Transverse colon (tissue), 4 donors: ENCODE data around the gene INCENP. TPM values are rescaled to one million over a fixed set of nuclear protein-coding genes. Genes with fewer than 3 reads are reported as not detected.

ENCODE experiments used
- DNase-seq: peaks from one replicate; pipeline ENCODE4 v3.0.0-alpha.2; 2019
- H3K27ac ChIP-seq, 4 donors: fragments of 200-600 bp; sonication (generic); 2 replicates each; pipeline ENCODE4 v1.5.1; 2016 to 2018; ENCODE audit warnings: inconsistent platforms in 4 of 4
- H3K27me3 ChIP-seq: fragments of 200-600 bp; sonication (generic); 2 replicates; pipeline ENCODE4 v1.5.1; 2017; ENCODE audit warnings: inconsistent platforms
- H3K36me3 ChIP-seq, 4 donors: fragments of 200-600 bp; sonication (generic); 2 replicates each; pipeline ENCODE4 v1.5.1; 2017 to 2019; ENCODE audit warnings: inconsistent platforms in 4 of 4
- H3K4me1 ChIP-seq, 4 donors: fragments of 200-600 bp; sonication (generic); 2 replicates each; pipeline ENCODE4 v1.5.1; 2017 to 2020; ENCODE audit warnings: inconsistent platforms in 4 of 4
- H3K4me3 ChIP-seq, 4 donors: fragments of 200-600 bp; sonication (generic); 1 replicate in 1 of 4; 2 replicates in 3 of 4; pipeline versions ENCODE4 v1.5.1 to v1.6.1; 2017 to 2019; ENCODE audit warnings: inconsistent platforms in 4 of 4
- H3K9me3 ChIP-seq, 2 donors: fragments of 200-600 bp; sonication (generic); 2 replicates each; pipeline ENCODE4 v1.5.1; 2017 to 2019; ENCODE audit warnings: inconsistent platforms in 2 of 2
- EP300 ChIP-seq: sonication (generic); formaldehyde crosslinking; IDR thresholded peaks from one replicate; pipeline ENCODE4 v1.6.1; 2017; ENCODE audit warnings: antibody characterized with exemption, low read depth
- POLR2A ChIP-seq: fragments of 450-650 bp; IDR thresholded peaks from one replicate; pipeline ENCODE4 v1.6.1; 2016; ENCODE audit warnings: antibody characterized with exemption, mild to moderate bottlenecking, moderate library complexity
- POLR2AphosphoS5 ChIP-seq, 3 donors: sonication (generic); formaldehyde crosslinking; IDR thresholded peaks; one replicate each; pipeline ENCODE4 v1.6.1; 2016; ENCODE audit warnings: antibody characterized with exemption in 3 of 3
- WGBS, 2 donors: methylation state at CpG; one replicate each; pipeline ENCODE4 v1.1.5; 2018; ENCODE audit warnings: low coverage in 1 of 2; 5-methylcytosine and 5-hydroxymethylcytosine counted together
- in situ Hi-C, 4 donors: fragments of 200-750 bp; cut with MboI; loops; one replicate each; pipeline versions ENCODE4 v1.15.0 to v1.15.1; 2017; ENCODE audit warnings: low sequenced_read_pairs in 3 of 4, low pct_ligation_motif_present in 1 of 4, low pct_unique_long_range_greater_than_20kb in 1 of 4
- intact Hi-C: fragments of 100-400 bp; cut with DNase I; formaldehyde crosslinking; loops from one replicate; pipeline ENCODE4 v1.15.1; 2023; ENCODE audit warnings: low total_unique reads
- total RNA-seq, 4 donors: library from RNA; depleted of rRNA; stranded (reverse); fragments of >200 nt; gene quantifications; one replicate each; pipeline ENCODE4 v1.1.0, GENCODE V29; 2016
- TF ChIP-seq, protein P1 (sequence below), 5 experiments: fragments of 200-600 bp in 3 of 5; fragments of 450-650 bp in 2 of 5; sonication (generic) in 3 of 5; IDR thresholded peaks; 1 replicate in 2 of 5; 2 replicates in 3 of 5; pipeline ENCODE4 v1.5.1; 2016 to 2017; ENCODE audit warnings: antibody characterized with exemption in 5 of 5, inconsistent platforms in 3 of 5, mild to moderate bottlenecking in 2 of 5, moderate library complexity in 1 of 5

INCENP gene
- total RNA-seq, result 10 to 100 TPM; 10.5 to 38.9 (median 26.1) TPM

DNA sequence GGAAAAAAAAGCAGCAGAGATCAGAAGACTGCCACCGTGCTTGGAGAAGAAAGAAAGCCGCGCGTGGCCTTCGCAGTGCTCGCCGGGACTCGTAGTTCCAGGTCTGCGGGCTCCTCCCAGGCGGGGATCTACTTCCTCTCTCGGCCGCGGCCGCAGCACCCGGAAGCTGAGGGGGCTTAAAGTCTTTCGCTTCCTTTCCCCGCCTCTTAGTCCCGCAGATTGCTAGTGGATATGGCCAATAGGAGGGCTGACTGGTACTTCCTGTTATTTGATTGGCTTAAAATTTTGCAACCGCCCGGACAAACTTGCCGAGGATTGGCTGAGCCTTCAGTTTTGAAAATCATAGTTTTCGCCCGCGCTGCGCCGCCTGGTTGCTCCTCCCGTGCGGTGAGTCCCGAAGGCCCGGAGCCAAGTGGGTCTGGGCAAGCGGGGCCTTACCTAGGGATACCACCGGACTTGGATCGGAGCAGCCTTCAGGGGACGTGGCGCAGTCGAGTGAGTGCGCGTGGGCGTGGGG, at the start of gene INCENP:
TSS of gene INCENP (plus strand) at position 343 of the 517 bp plus-strand sequence. CDS start 4,151 bp downstream, outside the sequence.
- Histone ChIP-seq H3K9me3 (no peaks in the 10 kb centered on the region), H3K27ac (peak within 1 kb of the TSS; percentile 69 to 82 (median 77)), H3K36me3 (no peaks in the 10 kb centered on the region), H3K4me3 (peak within 1 kb of the TSS; percentile 72 to 95 (median 83)), H3K4me1 (peaks cover 7 to 16% (median 14%) of the 10 kb centered on the region in 4 donors), H3K27me3 (no peaks in the 10 kb centered on the region)
- in situ Hi-C loops, result loop anchor here in 2 of 4 donors (25.0 kb wide), 1 partner anchor 336 kb away; the partner anchor contains the start of genes FEN1 (in 2 of the 2) and TMEM258 (in 2 of the 2)
- intact Hi-C loops, result no loop called here
- peak; percentile 96 for DNase-seq
- TF ChIP-seq POLR2AphosphoS5 (IDR thresholded peaks at IDR 0.05), result peak; percentile 37 to 58 (median 38)
- no peak for TF ChIP-seq EP300
- TF ChIP-seq POLR2A, result peak; percentile 32
- 0% methylated on average over 15 to 39 of the region's 39 CpGs for WGBS, 2 donors

GRCh38 chr11:62075438-62075837, 48.4 kb upstream of the INCENP start:
- Histone ChIP-seq H3K9me3 (no peaks in the 10 kb centered on the region), H3K27me3 (no peaks in the 10 kb centered on the region), H3K4me1 (no peaks in the 10 kb centered on the region), H3K27ac (no peak overlapping the region), H3K36me3 (no peaks in the 10 kb centered on the region), H3K4me3 (no peak overlapping the region)
- intact Hi-C loops, result no loop called here
- in situ Hi-C loops, result loop anchor here in 1 of 4 donors (25.0 kb wide), 1 partner anchor 188 kb away; the partner anchor contains the start of gene FADS3
- TF ChIP-seq, protein P1, sequence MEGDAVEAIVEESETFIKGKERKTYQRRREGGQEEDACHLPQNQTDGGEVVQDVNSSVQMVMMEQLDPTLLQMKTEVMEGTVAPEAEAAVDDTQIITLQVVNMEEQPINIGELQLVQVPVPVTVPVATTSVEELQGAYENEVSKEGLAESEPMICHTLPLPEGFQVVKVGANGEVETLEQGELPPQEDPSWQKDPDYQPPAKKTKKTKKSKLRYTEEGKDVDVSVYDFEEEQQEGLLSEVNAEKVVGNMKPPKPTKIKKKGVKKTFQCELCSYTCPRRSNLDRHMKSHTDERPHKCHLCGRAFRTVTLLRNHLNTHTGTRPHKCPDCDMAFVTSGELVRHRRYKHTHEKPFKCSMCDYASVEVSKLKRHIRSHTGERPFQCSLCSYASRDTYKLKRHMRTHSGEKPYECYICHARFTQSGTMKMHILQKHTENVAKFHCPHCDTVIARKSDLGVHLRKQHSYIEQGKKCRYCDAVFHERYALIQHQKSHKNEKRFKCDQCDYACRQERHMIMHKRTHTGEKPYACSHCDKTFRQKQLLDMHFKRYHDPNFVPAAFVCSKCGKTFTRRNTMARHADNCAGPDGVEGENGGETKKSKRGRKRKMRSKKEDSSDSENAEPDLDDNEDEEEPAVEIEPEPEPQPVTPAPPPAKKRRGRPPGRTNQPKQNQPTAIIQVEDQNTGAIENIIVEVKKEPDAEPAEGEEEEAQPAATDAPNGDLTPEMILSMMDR (IDR thresholded peaks at IDR 0.05), result no peak
- TF ChIP-seq POLR2AphosphoS5 (IDR thresholded peaks at IDR 0.05) (no peak), POLR2A (no peak), EP300 (no peak)
- WGBS, 2 donors, result 98 to 100% methylated on average over 2 of the region's 2 CpGs
- no peak for DNase-seq

- TF ChIP-seq POLR2AphosphoS5 (IDR thresholded peaks at IDR 0.05) (no peak), EP300 (no peak), POLR2A (no peak)
- TF ChIP-seq, protein P1 (IDR thresholded peaks at IDR 0.05), result no peak
- no peak for DNase-seq
- H3K4me1 ChIP-seq, result peaks cover 0 to 7% (median 5%) of the 10 kb centered on the region in 4 donors
- H3K27me3 ChIP-seq, result no peaks in the 10 kb centered on the region
- no peak overlapping the region for H3K27ac ChIP-seq
- no peaks in the 10 kb centered on the region for H3K9me3 ChIP-seq
- in situ Hi-C loops, result loop anchor here in 1 of 4 donors (25.0 kb wide), 1 partner anchor 190 kb away; the partner anchor contains the start of gene FADS3
- no peaks in the 10 kb centered on the region for H3K36me3 ChIP-seq
- 80 to 82% methylated on average over 1 to 3 of the region's 3 CpGs for WGBS, 2 donors
- no peak overlapping the region for H3K4me3 ChIP-seq
- intact Hi-C loops, result no loop called here
These were observed 46.7 kb upstream of the INCENP start for GRCh38 chr11:62077132-62077531.

DNA sequence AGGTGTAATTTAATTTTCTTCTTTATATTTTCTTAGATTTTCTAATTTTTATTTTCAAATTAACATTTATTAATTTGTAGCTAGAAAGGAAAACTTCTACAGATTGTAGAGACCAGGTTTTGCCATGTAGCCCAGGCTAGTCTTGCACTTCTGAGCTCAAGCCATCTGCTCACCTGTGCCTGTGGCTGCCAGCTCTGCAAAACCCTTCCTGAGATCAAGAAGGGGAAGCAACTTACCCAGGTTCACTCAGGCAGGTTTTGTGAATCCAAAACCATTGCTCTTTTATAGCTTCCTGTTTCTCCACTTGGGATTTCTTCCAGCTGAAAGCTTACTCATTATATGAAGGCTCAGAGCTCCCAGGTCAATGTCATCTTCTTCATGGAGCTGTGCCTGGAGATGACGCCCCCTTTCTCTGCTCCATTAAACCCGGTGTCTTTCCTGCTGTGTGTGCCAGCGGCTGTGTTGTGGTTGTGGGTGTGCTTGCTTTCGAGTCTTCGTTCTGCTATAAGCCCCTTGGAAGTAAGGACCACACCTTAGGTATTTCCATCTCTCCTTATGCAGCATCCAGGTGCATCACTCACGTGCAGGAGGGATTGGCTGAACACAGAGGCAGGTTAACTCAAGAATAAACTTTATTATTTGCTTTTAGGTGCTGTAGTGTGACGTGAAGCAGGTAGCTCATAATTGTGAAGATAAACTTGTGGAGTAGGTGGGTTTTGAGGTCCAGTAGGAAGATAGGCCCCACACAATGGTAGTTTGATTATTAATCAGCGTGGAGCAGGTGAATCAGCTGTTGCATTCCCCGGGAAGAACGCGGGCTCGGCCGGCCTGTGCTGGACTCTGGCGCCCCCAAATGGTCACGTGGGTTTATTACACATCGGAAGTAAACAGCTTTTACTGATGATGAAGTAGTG, 42.2 kb upstream of the INCENP start:
- H3K9me3 ChIP-seq, result no peaks in the 10 kb centered on the region
- peak; percentile 86 for DNase-seq
- WGBS, 2 donors, result 0 to 4% methylated on average over 2 to 16 of the region's 16 CpGs
- peaks cover 0 to 7% (median 5%) of the 10 kb centered on the region in 4 donors for H3K4me1 ChIP-seq
- no peak for TF ChIP-seq POLR2AphosphoS5 (IDR thresholded peaks at IDR 0.05)
- TF ChIP-seq, protein P1 (IDR thresholded peaks at IDR 0.05), result peak; percentile 89 to 90 (median 90)
- no peaks in the 10 kb centered on the region for H3K27me3 ChIP-seq
- H3K4me3 ChIP-seq, result no peak overlapping the region
- in situ Hi-C loops (loop anchor here in 3 of 4 donors (10.0 to 25.0 kb wide), 3 partner anchors 187 to 197 kb away; partner anchors contain the start of gene FADS3 (in 2 of the 3)), intact Hi-C loops (loop anchor here (2.0 to 10.0 kb wide), 3 partner anchors 137 to 287 kb away; partner anchors contain the start of genes FEN1 and TMEM258)
- no peak overlapping the region for H3K27ac ChIP-seq
- no peaks in the 10 kb centered on the region for H3K36me3 ChIP-seq
